LNCaP clone FGC (cell line): ENCODE results near the gene CCDC40.

Experiments
- DNase-seq: peaks from one replicate; pipeline ENCODE4 v3.0.0-alpha.2; 2011; ENCODE audit warnings: low read depth
- H3K4me3 ChIP-seq: 2 replicates; pipeline ENCODE4 v1.5.1; 2011; ENCODE audit warnings: mild to moderate bottlenecking, low read depth, low read length, control low read depth
- TF ChIP-seq, protein P1 (sequence below): IDR thresholded peaks from 2 replicates; pipeline ENCODE4 v1.5.1; 2012; ENCODE audit warnings: mild to moderate bottlenecking; ENCODE audit not compliant: control insufficient read depth, insufficient read depth; ENCODE audit errors: extremely low read depth

The CCDC40 gene

DNA sequence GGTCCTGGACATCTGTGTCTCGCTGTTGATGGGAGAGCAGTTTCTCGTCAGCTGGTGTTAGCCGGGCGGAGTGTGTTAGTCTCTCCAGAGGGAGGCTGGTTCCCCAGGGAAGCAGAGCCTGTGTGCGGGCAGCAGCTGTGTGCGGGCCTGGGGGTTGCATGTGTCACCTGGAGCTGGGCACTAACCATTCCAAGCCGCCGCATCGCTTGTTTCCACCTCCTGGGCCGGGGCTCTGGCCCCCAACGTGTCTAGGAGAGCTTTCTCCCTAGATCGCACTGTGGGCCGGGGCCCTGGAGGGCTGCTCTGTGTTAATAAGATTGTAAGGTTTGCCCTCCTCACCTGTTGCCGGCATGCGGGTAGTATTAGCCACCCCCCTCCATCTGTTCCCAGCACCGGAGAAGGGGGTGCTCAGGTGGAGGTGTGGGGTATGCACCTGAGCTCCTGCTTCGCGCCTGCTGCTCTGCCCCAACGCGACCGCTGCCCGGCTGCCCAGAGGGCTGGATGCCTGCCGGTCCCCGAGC is 82.9 kb downstream of the CCDC40 start:
- no peak overlapping the region for H3K4me3 ChIP-seq
- DNase-seq, result no peak
- TF ChIP-seq, protein P1, sequence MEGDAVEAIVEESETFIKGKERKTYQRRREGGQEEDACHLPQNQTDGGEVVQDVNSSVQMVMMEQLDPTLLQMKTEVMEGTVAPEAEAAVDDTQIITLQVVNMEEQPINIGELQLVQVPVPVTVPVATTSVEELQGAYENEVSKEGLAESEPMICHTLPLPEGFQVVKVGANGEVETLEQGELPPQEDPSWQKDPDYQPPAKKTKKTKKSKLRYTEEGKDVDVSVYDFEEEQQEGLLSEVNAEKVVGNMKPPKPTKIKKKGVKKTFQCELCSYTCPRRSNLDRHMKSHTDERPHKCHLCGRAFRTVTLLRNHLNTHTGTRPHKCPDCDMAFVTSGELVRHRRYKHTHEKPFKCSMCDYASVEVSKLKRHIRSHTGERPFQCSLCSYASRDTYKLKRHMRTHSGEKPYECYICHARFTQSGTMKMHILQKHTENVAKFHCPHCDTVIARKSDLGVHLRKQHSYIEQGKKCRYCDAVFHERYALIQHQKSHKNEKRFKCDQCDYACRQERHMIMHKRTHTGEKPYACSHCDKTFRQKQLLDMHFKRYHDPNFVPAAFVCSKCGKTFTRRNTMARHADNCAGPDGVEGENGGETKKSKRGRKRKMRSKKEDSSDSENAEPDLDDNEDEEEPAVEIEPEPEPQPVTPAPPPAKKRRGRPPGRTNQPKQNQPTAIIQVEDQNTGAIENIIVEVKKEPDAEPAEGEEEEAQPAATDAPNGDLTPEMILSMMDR, result no peak

DNA sequence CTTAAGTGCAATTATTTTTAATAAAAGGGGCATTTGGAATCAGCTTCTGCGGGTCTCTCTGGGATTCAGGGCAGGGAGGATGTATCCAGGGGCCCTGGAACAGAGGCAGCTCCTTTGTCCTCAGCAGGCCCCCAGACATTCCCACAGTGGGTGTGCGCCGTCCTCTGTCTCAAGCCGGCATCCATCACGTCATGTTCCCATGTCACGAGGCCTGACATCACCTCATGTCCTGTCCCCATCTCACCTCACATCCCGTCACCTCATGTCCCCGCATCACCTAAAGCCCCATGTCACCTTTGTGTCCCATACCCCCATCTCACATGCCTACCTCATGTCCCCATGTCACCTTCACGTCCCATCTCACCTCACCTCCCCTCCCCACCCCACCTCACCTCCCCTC is 83.4 kb downstream of the CCDC40 start:
- TF ChIP-seq, protein P1, result no peak
- H3K4me3 ChIP-seq, result no peak overlapping the region
- DNase-seq, result no peak

DNA sequence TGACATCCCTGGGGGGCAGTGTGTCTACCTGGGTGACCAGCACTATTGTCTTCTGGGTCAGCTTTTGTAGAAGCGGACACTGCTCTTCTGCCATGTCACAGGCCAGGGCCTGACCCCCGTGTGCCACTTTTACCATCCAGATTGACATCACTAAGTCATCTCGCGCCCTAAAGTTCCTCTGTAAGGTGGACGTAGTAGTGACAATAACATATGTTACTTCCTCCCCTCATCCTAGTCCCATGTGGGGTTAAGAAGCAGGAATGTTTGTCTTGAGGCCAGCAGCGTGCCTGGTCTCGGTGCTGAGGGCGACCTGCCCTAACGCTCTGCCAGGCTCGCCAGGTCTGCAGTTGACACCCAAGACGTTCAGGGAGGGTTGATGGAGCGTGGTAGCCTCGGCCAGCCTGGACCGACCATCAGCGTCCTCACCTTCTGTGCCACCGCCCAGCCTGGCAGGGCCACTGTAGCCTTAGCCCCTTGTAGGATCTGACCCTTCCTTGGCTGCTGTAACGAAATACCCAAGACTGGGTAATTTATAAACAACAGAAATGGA is 85.7 kb downstream of the CCDC40 start:
- TF ChIP-seq, protein P1, result no peak
- no peak overlapping the region for H3K4me3 ChIP-seq
- no peak for DNase-seq

DNA sequence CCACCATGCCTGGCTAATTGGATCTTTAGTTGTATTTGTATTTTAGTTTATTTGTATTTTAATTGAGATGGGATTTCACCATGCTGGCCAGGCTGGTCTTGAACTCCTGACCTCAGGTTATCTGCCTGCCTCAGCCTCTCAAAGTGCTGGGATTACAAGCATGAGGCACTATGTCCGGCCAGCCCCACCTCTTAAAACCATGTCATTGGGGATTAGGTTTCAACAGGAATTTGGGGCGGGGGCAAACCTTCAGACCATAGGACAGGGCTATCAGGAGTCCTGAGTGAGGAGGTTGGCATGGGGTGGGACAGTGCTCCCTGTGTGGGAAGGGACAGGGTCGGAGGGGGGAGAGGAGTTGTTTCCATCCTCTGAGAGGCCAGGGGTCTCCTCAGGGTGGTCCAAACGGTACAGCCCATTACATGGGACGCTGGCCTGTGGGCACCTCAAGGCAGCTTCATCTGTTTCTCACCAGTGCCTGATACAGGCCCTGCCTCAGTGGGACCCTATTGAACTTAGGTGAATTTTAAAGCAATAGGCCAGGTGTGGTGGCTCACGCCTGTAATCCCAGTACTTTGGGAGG is 86.6 kb downstream of the CCDC40 start:
- TF ChIP-seq, protein P1, result no peak
- no peak overlapping the region for H3K4me3 ChIP-seq
- DNase-seq, result no peak

DNA sequence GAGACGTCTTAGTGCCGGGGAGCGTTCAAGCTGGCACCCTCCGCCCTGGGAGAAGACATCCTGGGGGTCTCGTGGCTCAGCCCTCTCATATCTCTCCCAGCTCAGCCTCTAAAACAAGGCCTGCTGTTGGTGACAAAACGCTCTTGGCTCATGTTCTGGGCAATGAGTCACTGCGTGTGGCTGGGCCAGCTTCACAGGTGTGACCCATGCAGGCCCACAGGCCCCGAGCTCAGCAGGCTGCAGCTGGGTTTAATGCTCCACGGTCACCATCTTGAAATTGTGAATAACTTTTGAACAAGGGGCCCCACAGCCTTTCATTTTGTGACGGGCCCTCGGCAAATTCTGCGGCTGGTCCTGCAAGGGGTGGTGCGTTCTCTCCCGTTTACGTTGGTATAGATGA is 87.3 kb downstream of the CCDC40 start:
- H3K4me3 ChIP-seq, result no peak overlapping the region
- TF ChIP-seq, protein P1, result no peak
- no peak for DNase-seq

DNA sequence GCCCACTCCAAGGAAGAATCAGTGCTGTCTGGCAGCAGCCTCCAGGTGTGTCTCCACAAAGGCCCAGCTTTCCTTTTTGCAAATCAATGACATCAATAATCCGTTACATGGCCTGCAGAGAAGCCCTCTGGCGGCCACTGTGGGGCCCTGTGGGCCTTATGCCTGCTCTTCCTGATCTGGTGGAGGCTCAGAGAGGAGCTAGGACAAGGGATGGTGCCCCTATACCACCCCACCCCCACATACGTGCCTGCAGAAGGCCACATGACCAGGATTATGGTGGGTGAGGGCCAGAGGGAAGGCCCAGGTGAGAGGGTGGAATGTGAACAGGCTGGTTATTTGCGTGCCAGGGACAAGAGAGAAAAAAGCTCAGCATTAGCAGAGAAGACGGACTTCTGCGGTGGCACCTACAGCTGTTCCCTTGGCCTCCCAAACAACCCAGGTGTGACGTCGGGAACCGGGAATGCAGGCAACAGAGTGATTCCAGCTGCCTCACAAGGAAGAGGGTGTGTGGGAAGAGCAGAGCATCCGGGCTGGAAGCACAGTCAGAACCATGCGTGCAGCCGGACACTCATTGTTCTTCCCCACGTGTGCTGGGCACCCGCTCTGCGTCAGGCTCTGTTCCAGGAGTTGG is 88.0 kb downstream of the CCDC40 start:
- no peak overlapping the region for H3K4me3 ChIP-seq
- TF ChIP-seq, protein P1, result peak; percentile 27; the same call in 1 of the 2 replicates
- no peak for DNase-seq
